GM10847 (cell line): ENCODE measurements around the gene CERT1.
A peak's percentile ranks its signal among the peaks of the same experiment; 100 is the strongest.

Experiments used
- POLR2A ChIP-seq: IDR thresholded peaks from 2 replicates; pipeline ENCODE4 v1.6.1; 2011; ENCODE audit not compliant: insufficient read length; ENCODE audit errors: extremely low read depth

Gene CERT1

GRCh38 chr5:75340714-75341478 lies 170.5 kb downstream of the CERT1 start:
- no peak for TF ChIP-seq POLR2A

GRCh38 chr5:75338408-75338807 lies 173.0 kb downstream of the CERT1 start:
- no peak for TF ChIP-seq POLR2A

DNA sequence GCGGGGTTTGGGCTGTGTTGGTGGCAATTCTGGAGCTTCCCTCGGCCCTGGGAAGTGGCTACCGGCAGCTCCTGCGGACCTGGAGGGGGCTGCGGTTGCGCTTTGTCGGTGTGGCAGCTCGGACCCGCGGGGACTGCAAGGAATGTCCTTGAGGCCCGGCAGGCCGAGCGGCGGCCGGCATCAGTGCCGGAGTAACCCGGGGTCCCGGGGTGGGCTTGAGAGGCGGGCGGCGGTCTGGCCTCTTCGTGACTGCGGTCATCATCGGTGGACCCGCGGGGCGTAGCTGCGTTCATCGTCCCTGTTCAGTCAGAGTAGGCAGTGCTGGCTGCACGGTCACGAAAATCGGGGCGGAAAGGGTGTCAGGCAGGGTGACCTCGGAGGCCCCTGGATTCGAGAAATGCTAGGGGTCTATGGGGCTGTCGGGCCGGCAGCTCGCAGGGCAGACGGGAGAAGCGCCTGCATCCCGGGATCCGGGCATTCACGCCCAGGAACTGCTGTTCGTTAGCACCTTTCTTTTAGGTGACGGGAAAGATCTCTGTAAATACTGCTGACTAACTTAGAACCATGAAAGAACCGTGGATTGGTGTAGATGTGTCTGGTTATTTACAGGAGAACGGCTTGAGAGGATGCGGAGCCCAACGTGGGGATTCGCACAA lies 173.9 kb downstream of the CERT1 start:
- TF ChIP-seq POLR2A, result no peak

DNA sequence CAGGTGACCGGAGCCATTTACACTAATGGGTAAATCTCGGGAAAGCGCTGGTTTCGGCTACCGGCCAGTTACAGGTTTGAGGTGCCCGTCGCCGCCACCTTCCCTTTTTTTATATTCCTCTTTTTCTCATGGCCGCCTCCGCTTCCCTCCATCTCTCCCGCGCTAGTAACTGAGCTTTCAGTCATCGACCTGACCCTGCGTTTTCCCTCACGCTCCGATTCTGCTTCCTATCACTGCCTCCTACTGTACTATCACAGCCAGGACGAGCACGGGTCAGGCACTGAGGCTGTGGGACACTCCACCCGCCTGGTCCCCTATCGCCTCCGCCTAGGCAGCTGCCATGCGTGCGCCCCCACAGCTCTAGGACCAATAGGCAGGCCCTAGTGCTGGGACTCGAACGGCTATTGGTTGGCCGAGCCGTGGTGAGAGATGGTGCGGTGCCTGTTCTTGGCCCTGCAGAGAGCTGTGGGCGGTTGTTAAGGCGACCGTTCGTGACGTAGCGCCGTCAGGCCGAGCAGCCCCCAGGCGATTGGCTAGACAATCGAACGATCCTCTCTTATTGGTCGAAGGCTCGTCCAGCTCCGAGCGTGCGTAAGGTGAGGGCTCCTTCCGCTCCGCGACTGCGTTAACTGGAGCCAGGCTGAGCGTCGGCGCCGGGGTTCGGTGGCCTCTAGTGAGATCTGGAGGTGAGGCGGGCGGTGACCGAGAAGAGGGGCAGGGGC lies 174.7 kb downstream of the CERT1 start, which contains the start of gene HMGCR:
Gene HMGCR (plus strand): TSS at position 606 of the 722 bp plus-strand sequence. CDS start 5,386 bp downstream, outside the sequence.
- peak; percentile 98 for TF ChIP-seq POLR2A

DNA sequence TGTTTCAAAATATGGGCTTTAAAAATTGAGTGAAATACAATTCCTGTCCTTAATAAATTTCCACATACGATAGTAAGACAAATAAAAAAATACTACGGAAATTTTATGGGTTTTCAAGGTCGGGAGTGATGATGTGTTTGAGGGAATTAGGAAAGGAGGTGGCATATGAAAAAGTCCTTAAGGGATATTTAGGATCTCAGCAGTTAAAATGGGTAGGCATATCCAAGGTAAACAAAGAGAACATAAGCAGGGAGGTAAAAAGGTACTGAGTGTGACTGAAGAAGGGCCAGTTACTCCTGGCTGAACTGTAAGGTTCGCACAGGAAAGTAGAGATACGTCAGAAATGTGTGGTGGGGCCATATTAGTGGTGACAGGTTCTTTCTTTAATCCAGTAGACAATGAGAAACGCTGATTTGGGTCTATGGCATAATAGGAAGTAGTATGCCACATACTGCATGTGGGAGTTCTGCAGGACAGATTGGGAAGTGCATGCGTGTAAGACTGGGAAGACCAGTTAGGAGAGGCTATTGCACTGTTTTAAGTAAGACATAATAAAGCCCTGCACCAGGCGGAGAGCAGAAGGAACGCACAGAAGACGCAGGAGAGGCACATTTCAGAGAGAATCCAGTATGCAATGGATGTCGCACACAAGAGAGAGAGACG lies 175.3 kb downstream of the CERT1 start:
- TF ChIP-seq POLR2A, result no peak

DNA sequence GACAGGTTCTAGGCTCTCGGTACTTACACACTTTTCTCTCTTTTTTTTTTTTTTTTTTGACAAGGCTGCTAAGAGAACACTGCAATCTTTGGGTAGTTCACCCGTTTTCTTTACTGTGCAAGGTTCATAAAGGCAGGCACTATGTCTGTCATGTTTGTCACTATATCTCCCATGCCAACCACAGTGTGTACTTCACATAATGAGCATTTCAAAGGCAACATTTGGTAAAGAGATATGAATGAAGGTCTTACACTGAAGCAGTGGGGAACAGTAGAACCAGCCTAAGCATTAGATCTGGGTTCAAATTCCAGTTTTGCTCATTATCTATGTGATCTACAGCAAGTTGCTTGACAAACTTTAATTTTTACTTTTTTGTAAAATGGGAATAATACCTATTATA lies 175.9 kb downstream of the CERT1 start:
- no peak for TF ChIP-seq POLR2A

DNA sequence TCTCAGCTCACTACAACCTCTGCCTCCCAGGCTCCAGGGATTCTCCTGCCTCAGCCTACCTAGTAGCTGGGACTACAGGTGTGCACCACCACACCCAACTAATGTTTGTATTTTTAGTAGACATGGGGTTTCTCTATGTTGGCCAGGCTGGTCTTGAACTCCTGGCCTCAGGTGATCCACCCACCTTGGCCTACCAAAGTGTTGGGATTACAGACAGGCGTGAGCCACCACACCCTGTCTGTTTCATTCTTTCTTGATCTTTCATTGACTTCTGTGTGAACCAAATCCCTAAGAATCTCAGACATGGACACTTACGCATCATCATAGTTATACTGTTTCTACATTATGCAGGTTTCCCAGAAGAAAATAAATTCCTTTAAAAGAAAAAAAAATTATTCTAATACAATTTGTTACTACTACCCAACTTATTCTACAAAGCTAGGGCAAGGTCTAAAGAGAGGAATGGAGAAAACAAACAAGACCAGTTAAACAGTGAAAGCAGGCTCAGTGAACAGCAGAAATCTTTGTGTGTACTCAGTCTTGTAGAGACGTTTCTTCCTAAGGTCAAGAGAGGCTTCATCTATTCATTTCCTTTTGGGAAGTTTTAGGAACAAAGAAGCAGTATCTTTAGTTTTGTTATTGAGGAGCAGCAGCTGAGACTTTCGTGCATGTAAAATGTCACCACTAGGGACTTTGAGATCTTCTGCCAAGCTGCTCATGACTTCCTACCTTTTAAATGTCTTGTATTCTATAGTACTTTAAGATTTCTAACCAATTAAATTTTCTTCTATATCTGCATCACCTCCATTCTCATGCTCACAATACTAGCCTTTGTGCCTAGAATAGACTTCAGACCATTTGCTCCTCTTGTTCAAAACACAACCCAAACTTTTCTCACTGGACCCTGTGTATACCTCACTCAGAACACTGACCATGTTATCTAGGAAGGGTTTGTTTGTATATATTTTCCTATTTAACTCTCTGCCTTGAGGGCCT lies 180.0 kb downstream of the CERT1 start:
- no peak for TF ChIP-seq POLR2A

DNA sequence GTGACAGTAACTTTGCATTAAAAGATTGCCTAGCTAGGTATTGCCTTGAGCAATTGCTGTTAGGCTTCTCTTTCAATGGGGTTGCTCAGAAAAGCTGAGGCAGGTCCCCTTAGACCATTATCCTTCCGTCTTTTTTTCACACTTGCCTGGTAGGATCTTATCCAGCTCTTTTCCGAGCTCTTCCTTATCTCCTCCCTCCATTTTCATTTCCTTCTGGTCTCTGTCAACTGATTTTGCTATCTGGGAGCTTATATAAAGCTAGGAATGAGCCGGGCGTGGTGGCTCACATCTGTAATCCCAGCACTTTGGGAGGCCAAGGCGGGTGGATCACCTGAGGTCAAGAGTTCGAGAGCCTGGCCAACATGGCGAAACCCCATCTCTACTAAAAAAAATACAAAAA lies 181.0 kb downstream of the CERT1 start:
- no peak for TF ChIP-seq POLR2A
